Transverse colon (tissue), 4 donors: Measurements from ENCODE around the gene SNX1. TPM values are rescaled to one million over a fixed set of nuclear protein-coding genes. Genes with fewer than 3 reads are reported as not detected.

ENCODE experiments used
- DNase-seq: peaks from one replicate; pipeline ENCODE4 v3.0.0-alpha.2; 2019
- H3K27ac ChIP-seq, 4 donors: fragments of 200-600 bp; sonication (generic); 2 replicates each; pipeline ENCODE4 v1.5.1; 2016 to 2018; ENCODE audit warnings: inconsistent platforms in 4 of 4
- H3K27me3 ChIP-seq: fragments of 200-600 bp; sonication (generic); 2 replicates; pipeline ENCODE4 v1.5.1; 2017; ENCODE audit warnings: inconsistent platforms
- H3K36me3 ChIP-seq, 4 donors: fragments of 200-600 bp; sonication (generic); 2 replicates each; pipeline ENCODE4 v1.5.1; 2017 to 2019; ENCODE audit warnings: inconsistent platforms in 4 of 4
- H3K4me1 ChIP-seq, 4 donors: fragments of 200-600 bp; sonication (generic); 2 replicates each; pipeline ENCODE4 v1.5.1; 2017 to 2020; ENCODE audit warnings: inconsistent platforms in 4 of 4
- H3K4me3 ChIP-seq, 4 donors: fragments of 200-600 bp; sonication (generic); 1 replicate in 1 of 4; 2 replicates in 3 of 4; pipeline versions ENCODE4 v1.5.1 to v1.6.1; 2017 to 2019; ENCODE audit warnings: inconsistent platforms in 4 of 4
- H3K9me3 ChIP-seq, 2 donors: fragments of 200-600 bp; sonication (generic); 2 replicates each; pipeline ENCODE4 v1.5.1; 2017 to 2019; ENCODE audit warnings: inconsistent platforms in 2 of 2
- EP300 ChIP-seq: sonication (generic); formaldehyde crosslinking; IDR thresholded peaks from one replicate; pipeline ENCODE4 v1.6.1; 2017; ENCODE audit warnings: antibody characterized with exemption, low read depth
- POLR2A ChIP-seq: fragments of 450-650 bp; IDR thresholded peaks from one replicate; pipeline ENCODE4 v1.6.1; 2016; ENCODE audit warnings: antibody characterized with exemption, mild to moderate bottlenecking, moderate library complexity
- POLR2AphosphoS5 ChIP-seq, 3 donors: sonication (generic); formaldehyde crosslinking; IDR thresholded peaks; one replicate each; pipeline ENCODE4 v1.6.1; 2016; ENCODE audit warnings: antibody characterized with exemption in 3 of 3
- WGBS, 2 donors: methylation state at CpG; one replicate each; pipeline ENCODE4 v1.1.5; 2018; ENCODE audit warnings: low coverage in 1 of 2; 5-methylcytosine and 5-hydroxymethylcytosine counted together
- in situ Hi-C, 4 donors: fragments of 200-750 bp; cut with MboI; loops; one replicate each; pipeline versions ENCODE4 v1.15.0 to v1.15.1; 2017; ENCODE audit warnings: low sequenced_read_pairs in 3 of 4, low pct_ligation_motif_present in 1 of 4, low pct_unique_long_range_greater_than_20kb in 1 of 4
- intact Hi-C: fragments of 100-400 bp; cut with DNase I; formaldehyde crosslinking; loops from one replicate; pipeline ENCODE4 v1.15.1; 2023; ENCODE audit warnings: low total_unique reads
- total RNA-seq, 4 donors: library from RNA; depleted of rRNA; stranded (reverse); fragments of >200 nt; gene quantifications; one replicate each; pipeline ENCODE4 v1.1.0, GENCODE V29; 2016
- TF ChIP-seq, protein P1 (sequence below), 5 experiments: fragments of 200-600 bp in 3 of 5; fragments of 450-650 bp in 2 of 5; sonication (generic) in 3 of 5; IDR thresholded peaks; 1 replicate in 2 of 5; 2 replicates in 3 of 5; pipeline ENCODE4 v1.5.1; 2016 to 2017; ENCODE audit warnings: antibody characterized with exemption in 5 of 5, inconsistent platforms in 3 of 5, mild to moderate bottlenecking in 2 of 5, moderate library complexity in 1 of 5

The SNX1 gene
- total RNA-seq, 4 donors from 2014 or later: 42.4 to 91.0 (median 65.4) TPM

DNA sequence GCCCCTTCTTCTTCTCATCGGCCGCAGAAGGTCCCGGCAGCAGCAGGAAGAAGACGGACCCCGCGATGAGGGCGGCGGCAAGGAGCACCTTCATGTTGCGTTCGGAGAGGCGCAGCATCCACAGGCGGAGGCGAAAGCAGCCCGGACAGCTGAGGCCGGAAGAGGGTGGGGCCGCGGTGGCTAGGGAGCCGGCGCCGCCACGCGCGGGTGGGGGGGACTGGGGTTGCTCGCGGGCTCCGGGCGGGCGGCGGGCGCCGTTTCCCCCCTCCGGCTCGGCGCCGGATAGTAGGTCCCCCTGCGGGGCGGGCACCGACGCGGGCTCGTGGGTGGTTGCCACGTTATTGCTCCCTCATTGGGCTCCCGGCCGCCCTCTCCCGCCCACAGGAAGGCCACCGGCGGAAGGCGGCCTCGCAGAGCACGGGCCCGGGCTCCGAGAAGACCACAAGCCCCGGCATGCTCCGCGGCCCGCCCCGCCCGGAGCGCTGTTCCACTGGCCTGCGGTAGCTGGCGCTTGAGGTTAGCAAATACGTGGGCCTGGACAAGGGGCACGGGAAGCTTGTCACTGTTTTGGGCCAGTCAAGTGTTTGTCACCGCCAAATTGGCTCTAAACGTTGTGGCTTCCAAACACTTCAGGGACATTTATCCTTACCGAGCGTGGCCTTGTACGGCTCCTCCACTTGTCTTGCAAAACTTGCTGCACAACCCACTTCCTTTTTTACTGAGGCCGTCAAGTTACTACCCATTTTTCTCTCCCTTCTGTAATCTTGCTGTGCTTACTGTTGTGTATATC lies 67.3 kb downstream of the SNX1 start, which contains the start of gene PPIB:
Gene PPIB (minus strand): TSS at position 154 of the 790 bp plus-strand sequence. CDS start 36 bp downstream, at position 118.
- peak; percentile 98 for DNase-seq
- H3K4me1 ChIP-seq: peaks cover 17 to 42% (median 22%) of the 10 kb centered on the region in 4 donors
- H3K4me3 ChIP-seq: peak within 1 kb of the TSS; percentile 72 to 87 (median 82)
- H3K36me3 ChIP-seq: peaks cover 0 to 28% (median 10%) of the 10 kb centered on the region in 4 donors
- in situ Hi-C loops: no loop called here
- no peaks in the 10 kb centered on the region for H3K27me3 ChIP-seq
- H3K9me3 ChIP-seq: no peaks in the 10 kb centered on the region
- TF ChIP-seq POLR2AphosphoS5 (IDR thresholded peaks at IDR 0.05) (peak; percentile 84 to 94 (median 90)), POLR2A (peak; percentile 85), EP300 (no peak)
- TF ChIP-seq, protein P1, sequence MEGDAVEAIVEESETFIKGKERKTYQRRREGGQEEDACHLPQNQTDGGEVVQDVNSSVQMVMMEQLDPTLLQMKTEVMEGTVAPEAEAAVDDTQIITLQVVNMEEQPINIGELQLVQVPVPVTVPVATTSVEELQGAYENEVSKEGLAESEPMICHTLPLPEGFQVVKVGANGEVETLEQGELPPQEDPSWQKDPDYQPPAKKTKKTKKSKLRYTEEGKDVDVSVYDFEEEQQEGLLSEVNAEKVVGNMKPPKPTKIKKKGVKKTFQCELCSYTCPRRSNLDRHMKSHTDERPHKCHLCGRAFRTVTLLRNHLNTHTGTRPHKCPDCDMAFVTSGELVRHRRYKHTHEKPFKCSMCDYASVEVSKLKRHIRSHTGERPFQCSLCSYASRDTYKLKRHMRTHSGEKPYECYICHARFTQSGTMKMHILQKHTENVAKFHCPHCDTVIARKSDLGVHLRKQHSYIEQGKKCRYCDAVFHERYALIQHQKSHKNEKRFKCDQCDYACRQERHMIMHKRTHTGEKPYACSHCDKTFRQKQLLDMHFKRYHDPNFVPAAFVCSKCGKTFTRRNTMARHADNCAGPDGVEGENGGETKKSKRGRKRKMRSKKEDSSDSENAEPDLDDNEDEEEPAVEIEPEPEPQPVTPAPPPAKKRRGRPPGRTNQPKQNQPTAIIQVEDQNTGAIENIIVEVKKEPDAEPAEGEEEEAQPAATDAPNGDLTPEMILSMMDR (IDR thresholded peaks at IDR 0.05): peak in 4 of 5 experiments; percentile 27 to 43 (median 32)
- intact Hi-C loops: no loop called here
- WGBS, 2 donors: 0 to 1% methylated on average over 17 to 28 of the region's 69 CpGs
- peak within 1 kb of the TSS; percentile 83 to 98 (median 90) for H3K27ac ChIP-seq

- H3K36me3 ChIP-seq: peaks cover 0 to 21% (median 7%) of the 10 kb centered on the region in 4 donors
- peak overlapping the region; percentile 83 to 98 (median 90) for H3K27ac ChIP-seq
- no peak for DNase-seq
- 49 to 56% methylated on average over 12 to 14 of the region's 14 CpGs for WGBS, 2 donors
- peak overlapping the region in 3 of 4 donors; percentile 72 to 84 (median 79) for H3K4me3 ChIP-seq
- in situ Hi-C loops (no loop called here), intact Hi-C loops (no loop called here)
- no peak for TF ChIP-seq POLR2AphosphoS5 (IDR thresholded peaks at IDR 0.05)
- TF ChIP-seq, protein P1 (IDR thresholded peaks at IDR 0.05): no peak
- TF ChIP-seq POLR2A: no peak
- TF ChIP-seq EP300: no peak
- no peaks in the 10 kb centered on the region for H3K27me3 ChIP-seq
- H3K9me3 ChIP-seq: no peaks in the 10 kb centered on the region
- peaks cover 17 to 42% (median 22%) of the 10 kb centered on the region in 4 donors for H3K4me1 ChIP-seq
These were observed 68.0 kb downstream of the SNX1 start for GRCh38 chr15:64163659-64164362.

GRCh38 chr15:64164436-64164835 lies 68.7 kb downstream of the SNX1 start:
- H3K4me3 ChIP-seq: no peak overlapping the region
- H3K27ac ChIP-seq: peak overlapping the region in 2 of 4 donors; percentile 83 to 98
- no peaks in the 10 kb centered on the region for H3K27me3 ChIP-seq
- intact Hi-C loops (no loop called here), in situ Hi-C loops (no loop called here)
- no peak for DNase-seq
- 71 to 93% methylated on average over 1 to 4 of the region's 4 CpGs for WGBS, 2 donors
- peaks cover 17 to 39% (median 22%) of the 10 kb centered on the region in 4 donors for H3K4me1 ChIP-seq
- TF ChIP-seq, protein P1 (IDR thresholded peaks at IDR 0.05): no peak
- TF ChIP-seq POLR2AphosphoS5 (IDR thresholded peaks at IDR 0.05) (no peak), EP300 (no peak), POLR2A (no peak)
- H3K9me3 ChIP-seq: no peaks in the 10 kb centered on the region
- peaks cover 0 to 15% (median 5%) of the 10 kb centered on the region in 4 donors for H3K36me3 ChIP-seq
